Stimulated activated CD4-positive, alpha-beta T cell treated with anti-CD3 and anti-CD28 coated beads, Interleukin-2, amount 100 ng/mL, for 24 hours (primary cell): Measurements from ENCODE around the gene NIPAL3.
"Not testable (repeated sequence)": the region's sequence is repeated elsewhere in the genome, so short reads cannot be mapped to it uniquely, and the experiment has no call there.

Source experiments
- DNase-seq, 2 donors: peaks; one replicate each; pipeline ENCODE4 v3.0.0-alpha.2; 2020

Gene NIPAL3

GRCh38 chr1:24425441-24425840 is 9.8 kb downstream of the NIPAL3 start:
- DNase-seq, result no peak

- no peak for DNase-seq
Observed at GRCh38 chr1:24425922-24426321, 10.3 kb downstream of the NIPAL3 start.

DNA sequence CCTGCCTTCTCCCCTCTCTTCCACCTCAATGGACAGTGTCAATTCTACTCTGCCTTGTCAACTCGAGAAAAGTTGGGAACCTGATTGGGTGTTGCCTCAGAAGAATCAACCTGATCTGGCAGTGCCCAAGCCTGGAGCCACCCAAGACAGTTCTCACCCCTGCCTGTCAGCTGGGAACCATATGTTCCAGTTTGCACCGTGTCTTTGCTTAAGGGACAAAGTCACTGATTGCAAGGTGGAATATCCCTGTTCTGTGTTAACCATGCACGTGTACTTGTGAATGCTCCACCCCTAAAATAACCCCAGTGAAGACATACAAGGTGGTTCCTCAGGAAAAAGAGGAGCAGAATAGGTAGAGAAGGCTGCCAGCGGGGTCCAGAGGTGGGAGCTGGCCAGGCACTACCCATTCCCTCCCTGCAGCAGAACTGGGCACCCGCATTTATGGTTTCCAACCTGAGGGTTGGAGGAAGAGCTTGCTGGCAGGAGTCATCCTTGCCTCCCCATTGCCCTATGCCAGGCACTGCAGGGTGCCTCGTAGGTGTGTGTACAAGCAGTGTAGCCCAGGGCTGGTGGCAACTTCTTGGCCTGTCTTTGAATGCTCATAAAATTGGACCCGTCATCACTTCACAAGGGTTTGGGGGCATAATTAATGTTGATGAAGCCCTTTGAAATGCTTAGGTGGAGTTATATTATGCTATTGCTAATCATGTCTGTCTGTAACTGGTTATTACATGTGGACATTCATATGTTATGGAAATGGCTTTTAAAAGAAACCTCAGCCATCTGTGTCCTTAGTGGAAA is 11.3 kb downstream of the NIPAL3 start:
- DNase-seq, result no peak

DNA sequence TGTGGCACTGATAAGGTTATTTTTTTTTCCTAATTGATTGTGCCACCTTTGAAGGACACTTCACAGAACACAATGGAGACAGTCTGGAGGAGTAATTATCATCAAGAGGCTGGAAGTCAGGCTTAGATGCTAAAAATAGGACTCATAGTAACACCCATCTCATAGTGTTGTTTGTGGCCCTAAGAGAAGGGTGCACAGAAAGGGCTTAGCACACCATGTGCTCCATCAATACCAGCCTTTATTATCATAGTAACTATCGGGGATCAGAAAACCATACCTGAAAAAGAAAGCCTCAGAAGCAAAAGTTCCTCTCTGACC is 11.9 kb downstream of the NIPAL3 start:
- DNase-seq, result no peak

DNA sequence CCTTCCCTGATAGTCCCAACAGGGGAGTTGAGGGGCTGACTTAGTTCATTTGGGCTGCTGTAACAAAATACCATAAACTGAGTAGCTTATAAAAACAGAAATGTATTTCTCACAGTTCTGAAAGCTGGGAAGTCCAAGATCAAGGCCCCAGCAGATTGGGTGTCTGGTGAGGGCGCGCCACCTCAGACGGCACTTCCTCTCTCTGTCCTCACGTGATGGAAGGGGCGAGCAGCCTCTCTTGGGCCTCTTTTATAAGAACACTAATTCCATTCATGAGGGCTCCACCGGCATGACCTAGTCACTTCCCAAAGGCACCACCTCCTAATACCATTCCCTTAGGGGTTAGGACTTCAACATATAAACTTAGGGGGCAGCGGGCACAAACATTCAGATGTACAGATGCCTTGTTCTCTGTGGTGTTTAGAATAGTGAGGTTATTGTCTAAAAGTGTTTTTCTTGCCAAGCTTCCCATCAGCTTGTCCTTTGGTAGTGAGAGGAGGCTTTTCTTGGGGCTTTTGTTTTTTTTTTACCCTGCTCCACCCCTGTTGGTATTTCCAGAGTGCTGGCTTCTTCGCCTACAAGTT is 20.3 kb downstream of the NIPAL3 start:
- DNase-seq, result no peak

GRCh38 chr1:24437631-24438396 is 22.2 kb downstream of the NIPAL3 start:
- DNase-seq, result no peak

DNA sequence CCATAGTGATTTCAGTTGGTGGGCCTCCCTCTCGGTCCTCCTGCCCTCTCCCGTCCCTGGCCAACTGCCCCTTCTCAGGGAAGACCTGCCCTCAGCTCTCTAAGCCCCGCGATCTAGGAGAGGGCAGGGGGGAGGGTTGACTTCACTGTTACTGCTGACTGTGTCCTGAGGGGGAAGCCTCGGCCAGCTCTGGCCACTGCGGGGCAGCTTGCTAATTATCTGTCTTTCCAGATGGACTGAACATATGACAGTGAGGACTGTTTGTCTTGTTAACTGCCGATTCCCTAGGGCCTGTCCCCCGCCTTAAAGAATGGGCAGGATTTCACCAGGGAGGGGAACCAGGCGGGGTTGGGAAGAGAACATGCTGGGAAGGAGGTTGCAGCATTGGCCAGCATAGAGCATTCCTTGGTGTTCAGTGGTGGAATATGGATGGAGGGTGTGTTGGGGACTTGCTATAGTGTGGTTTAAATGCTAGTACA is 22.9 kb downstream of the NIPAL3 start:
- DNase-seq, result no peak

- DNase-seq, result no peak
Observed at GRCh38 chr1:24440436-24440835, 24.8 kb downstream of the NIPAL3 start.

DNA sequence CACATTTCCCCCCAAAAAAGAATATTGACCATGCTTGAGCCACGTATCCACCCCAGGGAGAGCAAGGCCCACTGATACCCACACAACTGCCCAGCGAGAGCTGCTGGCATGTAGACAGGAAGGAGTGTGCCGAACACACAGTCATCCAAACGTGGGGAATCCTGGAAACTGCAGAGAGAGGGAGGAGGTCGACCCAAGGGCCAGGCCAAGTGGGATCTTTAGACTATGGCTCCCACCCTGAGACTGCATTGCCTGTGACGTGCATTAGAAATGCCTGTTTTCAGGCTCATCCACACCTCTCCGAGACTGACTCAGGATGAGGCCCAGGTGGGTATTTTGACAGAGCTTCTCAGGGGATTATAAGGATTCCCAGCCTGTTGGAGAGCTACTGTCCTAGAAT is 25.9 kb downstream of the NIPAL3 start:
- DNase-seq, result no peak

- no peak for DNase-seq
Observed at GRCh38 chr1:24441996-24442668, 26.5 kb downstream of the NIPAL3 start.

- DNase-seq, result no peak
Observed at GRCh38 chr1:24442764-24443163, 27.2 kb downstream of the NIPAL3 start.

DNA sequence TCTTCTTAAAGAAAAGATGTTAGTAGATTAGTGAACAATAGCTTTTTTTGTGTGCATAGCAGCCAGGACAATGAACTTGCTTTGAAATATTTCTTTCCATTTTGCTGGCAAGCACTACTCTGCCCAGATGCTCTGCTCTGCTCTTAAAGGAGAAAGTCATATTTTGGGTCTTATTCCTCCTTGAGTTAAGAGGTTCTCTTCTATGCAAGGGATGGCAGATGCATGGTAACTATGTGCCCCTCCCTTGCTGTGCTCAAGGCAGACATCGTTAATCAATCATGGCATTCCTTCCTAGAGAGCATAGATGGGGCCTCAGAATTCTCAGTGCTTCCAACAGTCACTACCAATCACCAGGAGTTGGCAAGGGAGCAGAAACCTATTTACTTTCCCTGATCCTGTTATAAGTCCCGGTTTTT is 27.6 kb downstream of the NIPAL3 start:
- DNase-seq, result no peak

- not testable (repeated sequence) for DNase-seq
Observed at GRCh38 chr1:24446446-24446845, 30.8 kb downstream of the NIPAL3 start.

DNA sequence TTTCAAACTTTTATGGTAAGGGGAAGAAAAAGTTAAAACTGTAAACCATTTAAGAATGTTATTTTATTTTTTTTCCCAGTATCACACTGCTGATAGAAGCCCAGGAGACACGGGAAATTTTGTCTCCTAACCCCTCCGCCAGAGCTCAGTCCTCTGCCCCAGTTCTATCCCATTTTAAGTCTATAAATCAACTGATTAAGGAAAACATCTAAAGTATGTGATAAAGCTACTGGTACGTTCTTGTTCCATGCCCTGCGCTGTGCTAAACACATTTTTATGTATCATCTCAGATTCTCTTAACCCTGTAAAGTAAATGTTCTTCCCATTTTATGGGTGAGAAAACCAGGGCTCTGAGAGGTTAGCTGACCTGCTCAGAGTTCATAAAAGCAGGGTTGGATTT is 34.7 kb downstream of the NIPAL3 start:
- DNase-seq, result no peak

GRCh38 chr1:24450857-24451397 is 35.3 kb downstream of the NIPAL3 start:
- DNase-seq, result no peak

GRCh38 chr1:24451746-24452145 is 36.1 kb downstream of the NIPAL3 start:
- DNase-seq, result no peak

GRCh38 chr1:24452922-24453485 is 37.4 kb downstream of the NIPAL3 start:
- no peak for DNase-seq

- DNase-seq, result no peak
Observed at GRCh38 chr1:24454673-24455072, 39.1 kb downstream of the NIPAL3 start.

GRCh38 chr1:24455272-24455671 is 39.7 kb downstream of the NIPAL3 start:
- no peak for DNase-seq

- DNase-seq, result no peak
Observed at GRCh38 chr1:24457866-24458265, 42.3 kb downstream of the NIPAL3 start.

DNA sequence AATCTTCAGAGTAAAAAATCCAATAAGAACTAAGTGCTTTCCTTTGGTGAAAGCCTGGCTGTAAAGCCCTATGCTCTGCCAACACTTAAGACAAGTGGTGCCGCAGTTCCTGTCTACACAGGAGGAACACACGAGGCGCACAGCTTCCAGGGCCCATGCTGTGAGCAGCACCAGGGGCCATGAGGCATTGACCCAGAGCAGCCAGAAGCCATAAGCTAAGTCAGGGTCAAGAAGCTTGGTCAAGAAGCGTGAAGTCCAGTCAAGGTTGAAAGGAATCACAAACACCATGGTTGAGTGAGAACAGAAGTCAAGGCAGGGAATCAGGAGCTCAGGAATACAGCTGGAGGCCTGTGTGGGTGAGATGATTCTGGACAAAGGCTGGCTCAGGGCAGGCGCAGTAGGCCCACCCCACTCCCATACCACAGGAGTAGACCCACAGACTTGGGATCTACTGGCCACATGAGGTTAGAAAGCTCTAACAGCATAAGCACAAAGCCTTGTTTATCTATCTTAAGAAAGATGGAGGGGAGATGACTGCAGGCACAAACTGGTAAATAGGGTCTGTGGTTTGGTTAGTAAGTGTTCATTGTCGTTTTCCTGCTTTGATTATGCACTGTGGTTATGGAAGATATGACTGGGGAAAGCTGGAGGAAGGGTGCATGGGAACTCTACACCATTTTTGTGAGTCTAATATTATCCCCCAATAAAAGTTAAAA is 44.1 kb downstream of the NIPAL3 start:
- DNase-seq, result no peak

DNA sequence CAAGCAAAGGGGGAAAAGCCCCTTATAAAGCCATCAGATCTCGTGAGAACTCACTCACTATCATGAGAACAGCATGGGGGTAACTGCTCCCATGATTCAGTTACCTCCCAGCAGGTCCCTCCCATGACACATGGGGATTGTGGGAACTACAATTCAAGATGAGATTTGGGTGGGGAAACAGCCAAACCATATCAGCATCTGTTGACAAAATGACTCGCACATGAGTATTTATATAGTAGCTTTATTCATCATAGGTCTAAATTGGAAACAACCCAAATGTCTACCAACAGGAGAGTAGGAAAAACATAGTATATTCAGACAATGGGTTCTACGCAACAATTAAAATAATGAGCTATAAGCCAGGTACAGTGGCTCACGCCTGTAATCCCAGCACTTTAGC is 46.5 kb downstream of the NIPAL3 start:
- not testable (repeated sequence) for DNase-seq
